Dendritic cell treated with granulocyte-macrophage colony-stimulating factor and Interleukin-4, amounts not matched to agents 40 ng/mL and 50 ng/mL, for 4 days (primary cell): ENCODE data around the gene ERFE.

Source experiments
- H3K27ac Mint-ChIP-seq: one replicate; pipeline ENCODE4 v1.8.0; 2022; ENCODE audit warnings: mild to moderate bottlenecking, mixed read lengths
- H3K27me3 Mint-ChIP-seq: one replicate; pipeline ENCODE4 v1.8.0; 2022; ENCODE audit warnings: mild to moderate bottlenecking, mixed read lengths
- H3K36me3 Mint-ChIP-seq: one replicate; pipeline ENCODE4 v1.8.0; 2022; ENCODE audit warnings: low read depth, mixed read lengths
- H3K4me1 Mint-ChIP-seq: one replicate; pipeline ENCODE4 v1.8.0; 2022; ENCODE audit warnings: low read depth, mixed read lengths
- H3K4me3 Mint-ChIP-seq: one replicate; pipeline ENCODE4 v1.8.0; 2022; ENCODE audit warnings: mild to moderate bottlenecking, moderate library complexity, mixed read lengths
- H3K9me3 Mint-ChIP-seq: one replicate; pipeline ENCODE4 v1.8.0; 2022; ENCODE audit warnings: mixed read lengths
- intact Hi-C: fragments of 100-400 bp; cut with micrococcal nuclease; formaldehyde crosslinking; loops from one replicate; pipeline ENCODE4 v1.15.0; 2022

ERFE gene

DNA sequence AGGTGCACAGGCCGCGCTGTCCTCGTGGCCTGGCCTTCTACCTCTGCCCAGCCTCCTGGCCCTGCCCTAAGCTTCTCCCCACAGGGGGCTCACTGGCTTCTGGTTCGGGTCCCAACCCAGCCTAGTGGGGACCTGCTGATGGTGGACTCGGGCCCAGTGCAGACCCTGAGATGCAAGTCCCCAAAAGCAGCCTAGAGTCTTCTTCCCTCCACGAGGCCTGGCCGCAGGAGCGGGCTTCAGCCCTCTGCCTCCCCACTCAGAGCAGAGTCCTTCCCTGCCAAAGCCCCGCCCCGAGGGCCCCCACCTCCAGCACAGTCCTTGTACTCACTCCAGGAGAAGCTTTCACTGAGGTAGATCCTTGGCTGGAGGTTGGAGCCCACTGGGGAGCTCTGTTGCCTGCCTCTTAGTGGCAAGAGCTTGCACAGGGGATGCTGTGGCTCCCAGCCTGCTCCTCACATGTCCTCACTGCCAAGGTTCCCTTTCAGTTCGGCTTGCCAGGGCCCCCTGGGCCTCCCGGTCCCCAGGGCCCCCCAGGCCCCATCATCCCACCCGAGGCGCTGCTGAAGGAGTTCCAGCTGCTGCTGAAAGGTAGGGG, 3.6 kb downstream of the ERFE start:
- Mint-ChIP-seq H3K36me3 (peaks cover 7% of the 10 kb centered on the region), H3K27ac (no peak overlapping the region), H3K27me3 (peaks cover 75% of the 10 kb centered on the region), H3K9me3 (no peaks in the 10 kb centered on the region), H3K4me1 (peaks cover 37% of the 10 kb centered on the region), H3K4me3 (no peak overlapping the region)
- intact Hi-C loops: no loop called here

DNA sequence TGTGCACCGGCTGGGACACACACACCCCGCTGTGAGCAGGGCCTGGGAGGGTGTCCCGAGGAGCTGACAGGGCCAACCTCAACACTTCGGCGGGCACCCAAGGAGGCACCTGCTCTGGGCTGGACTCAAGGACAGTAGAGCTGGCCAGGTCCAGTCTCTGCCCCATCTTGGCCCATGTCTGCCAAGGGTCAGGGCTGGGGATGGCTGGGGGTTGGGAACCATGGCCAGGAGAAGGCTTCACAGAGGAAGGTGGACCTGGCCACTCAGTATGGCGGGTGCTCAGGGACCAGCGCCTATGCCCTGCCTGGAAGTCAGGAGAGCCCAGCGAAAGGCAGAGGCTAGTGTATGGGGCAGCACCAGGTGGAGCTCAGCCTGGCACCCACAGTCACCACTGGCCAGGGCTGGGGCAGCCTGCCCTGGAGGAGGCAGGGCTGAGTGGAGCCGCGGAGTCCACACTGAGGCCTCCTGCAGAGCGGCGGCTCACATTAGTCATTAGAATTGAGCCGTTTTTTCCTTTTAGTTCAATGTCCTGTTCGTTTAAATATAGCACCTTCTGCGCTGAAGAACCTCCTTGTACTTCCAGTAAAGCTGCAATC, 4.2 kb downstream of the ERFE start:
- Mint-ChIP-seq H3K4me3 (no peak overlapping the region), H3K4me1 (peaks cover 43% of the 10 kb centered on the region), H3K9me3 (no peaks in the 10 kb centered on the region), H3K27me3 (peaks cover 69% of the 10 kb centered on the region), H3K27ac (no peak overlapping the region), H3K36me3 (peaks cover 13% of the 10 kb centered on the region)
- intact Hi-C loops: no loop called here

DNA sequence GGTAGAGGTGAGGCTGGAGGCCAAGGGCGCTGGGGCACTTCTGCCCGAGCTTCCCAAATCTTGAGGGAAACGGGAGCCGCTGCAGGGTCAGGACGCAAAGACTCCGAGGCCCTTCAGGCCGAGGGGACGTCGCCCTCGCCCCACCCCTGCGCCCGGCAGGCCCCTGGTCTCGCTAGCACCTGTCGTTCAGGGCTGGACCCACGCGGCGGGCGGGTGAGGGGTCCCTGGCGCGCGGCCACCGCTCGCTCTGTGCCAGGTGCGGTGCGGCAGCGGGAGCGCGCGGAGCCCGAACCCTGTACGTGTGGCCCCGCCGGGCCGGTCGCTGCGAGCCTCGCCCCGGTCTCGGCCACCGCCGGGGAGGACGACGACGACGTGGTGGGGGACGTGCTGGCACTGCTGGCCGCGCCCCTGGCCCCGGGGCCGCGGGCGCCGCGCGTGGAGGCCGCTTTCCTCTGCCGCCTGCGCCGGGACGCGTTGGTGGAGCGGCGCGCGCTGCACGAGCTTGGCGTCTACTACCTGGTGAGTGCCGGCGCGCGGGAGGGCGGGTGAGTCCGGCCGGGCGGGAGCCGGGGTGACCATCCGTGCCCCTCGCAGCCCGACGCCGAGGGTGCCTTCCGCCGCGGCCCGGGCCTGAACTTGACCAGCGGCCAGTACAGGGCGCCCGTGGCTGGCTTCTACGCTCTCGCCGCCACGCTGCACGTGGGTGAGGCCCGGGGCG, 4.9 kb downstream of the ERFE start:
- H3K4me3 Mint-ChIP-seq: no peak overlapping the region
- peaks cover 40% of the 10 kb centered on the region for H3K4me1 Mint-ChIP-seq
- H3K36me3 Mint-ChIP-seq: peaks cover 20% of the 10 kb centered on the region
- intact Hi-C loops: no loop called here
- H3K27ac Mint-ChIP-seq: no peak overlapping the region
- peaks cover 63% of the 10 kb centered on the region for H3K27me3 Mint-ChIP-seq
- H3K9me3 Mint-ChIP-seq: no peaks in the 10 kb centered on the region

DNA sequence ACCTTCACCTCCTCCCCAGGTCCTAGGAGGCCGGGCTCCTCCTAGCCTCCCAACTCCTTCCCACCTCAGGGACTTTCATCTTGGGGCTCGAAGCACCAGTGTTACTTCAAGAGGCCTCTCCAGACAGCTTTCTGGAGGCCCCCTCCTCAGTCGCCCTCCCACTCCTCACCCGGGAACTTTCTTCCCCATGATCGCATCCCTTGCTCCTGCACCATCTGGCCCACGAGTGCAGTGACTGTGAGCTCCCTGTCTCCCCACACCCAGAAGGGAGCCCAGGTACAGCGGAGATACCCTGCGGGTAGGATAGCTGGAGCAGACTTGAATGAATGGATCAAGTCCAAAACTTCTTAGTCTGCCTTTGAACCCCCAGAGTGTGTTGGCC, 6.1 kb downstream of the ERFE start:
- intact Hi-C loops: no loop called here
- peaks cover 32% of the 10 kb centered on the region for H3K36me3 Mint-ChIP-seq
- H3K4me3 Mint-ChIP-seq: no peak overlapping the region
- no peak overlapping the region for H3K27ac Mint-ChIP-seq
- H3K4me1 Mint-ChIP-seq: peaks cover 34% of the 10 kb centered on the region
- H3K9me3 Mint-ChIP-seq: no peaks in the 10 kb centered on the region
- peaks cover 55% of the 10 kb centered on the region for H3K27me3 Mint-ChIP-seq

- H3K4me1 Mint-ChIP-seq: peaks cover 33% of the 10 kb centered on the region
- intact Hi-C loops: no loop called here
- H3K36me3 Mint-ChIP-seq: peaks cover 37% of the 10 kb centered on the region
- H3K27me3 Mint-ChIP-seq: peaks cover 50% of the 10 kb centered on the region
- no peaks in the 10 kb centered on the region for H3K9me3 Mint-ChIP-seq
- H3K27ac Mint-ChIP-seq: no peak overlapping the region
- H3K4me3 Mint-ChIP-seq: no peak overlapping the region
Measured at GRCh38 chr2:238165288-238165921, 6.6 kb downstream of the ERFE start.

GRCh38 chr2:238166391-238167343, 7.9 kb downstream of the ERFE start:
- Mint-ChIP-seq H3K27me3 (peaks cover 37% of the 10 kb centered on the region), H3K9me3 (no peaks in the 10 kb centered on the region), H3K4me3 (no peak overlapping the region), H3K36me3 (peaks cover 49% of the 10 kb centered on the region), H3K4me1 (peaks cover 26% of the 10 kb centered on the region), H3K27ac (no peak overlapping the region)
- intact Hi-C loops: no loop called here

DNA sequence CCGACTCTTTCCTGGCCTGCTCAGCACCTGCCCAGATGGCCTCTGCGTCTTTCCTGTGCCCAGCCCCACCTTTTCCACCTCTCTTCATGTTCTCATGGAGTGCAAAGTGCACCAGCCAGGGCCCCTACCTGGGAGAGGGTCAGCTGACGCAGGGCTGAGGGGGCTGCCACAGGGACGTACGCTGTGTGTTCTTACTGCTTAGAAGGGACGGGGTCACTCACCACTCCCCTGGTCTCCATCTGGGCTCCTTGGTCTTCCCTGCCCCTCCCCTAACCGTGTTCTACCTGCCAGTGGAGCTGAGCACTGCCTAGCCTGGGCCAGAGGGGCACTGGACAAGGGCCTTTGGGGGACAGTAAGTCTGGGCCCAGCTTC, 8.6 kb downstream of the ERFE start:
- intact Hi-C loops: no loop called here
- peaks cover 26% of the 10 kb centered on the region for H3K4me1 Mint-ChIP-seq
- H3K9me3 Mint-ChIP-seq: no peaks in the 10 kb centered on the region
- H3K36me3 Mint-ChIP-seq: peaks cover 56% of the 10 kb centered on the region
- H3K27me3 Mint-ChIP-seq: peaks cover 30% of the 10 kb centered on the region
- no peak overlapping the region for H3K27ac Mint-ChIP-seq
- no peak overlapping the region for H3K4me3 Mint-ChIP-seq

DNA sequence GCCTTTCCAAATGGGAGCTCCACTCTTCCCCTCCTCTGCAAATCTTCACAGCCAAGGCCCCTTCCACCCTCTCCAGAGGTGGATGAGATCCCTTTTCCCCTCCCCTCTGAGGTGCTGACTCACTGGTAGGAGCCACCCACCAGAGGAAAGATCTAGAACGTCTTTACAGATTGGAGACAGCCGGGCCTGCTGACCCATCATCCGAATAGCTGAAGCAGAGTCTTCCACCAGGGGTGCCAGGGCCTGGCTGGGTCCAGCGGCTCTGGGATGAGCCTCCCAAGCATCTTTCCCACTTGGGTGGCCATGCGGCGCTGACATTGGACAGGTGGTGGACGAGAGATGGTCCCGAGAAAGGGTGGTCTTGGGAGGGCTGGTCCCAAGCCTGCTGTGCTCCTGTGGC, 9.0 kb downstream of the ERFE start:
- H3K9me3 Mint-ChIP-seq: no peaks in the 10 kb centered on the region
- intact Hi-C loops: no loop called here
- peaks cover 60% of the 10 kb centered on the region for H3K36me3 Mint-ChIP-seq
- no peak overlapping the region for H3K27ac Mint-ChIP-seq
- no peak overlapping the region for H3K4me3 Mint-ChIP-seq
- H3K4me1 Mint-ChIP-seq: peaks cover 26% of the 10 kb centered on the region
- H3K27me3 Mint-ChIP-seq: peaks cover 26% of the 10 kb centered on the region

- peaks cover 26% of the 10 kb centered on the region for H3K4me1 Mint-ChIP-seq
- no peak overlapping the region for H3K27ac Mint-ChIP-seq
- intact Hi-C loops: no loop called here
- H3K27me3 Mint-ChIP-seq: peaks cover 20% of the 10 kb centered on the region
- no peak overlapping the region for H3K4me3 Mint-ChIP-seq
- H3K36me3 Mint-ChIP-seq: peaks cover 66% of the 10 kb centered on the region
- H3K9me3 Mint-ChIP-seq: no peaks in the 10 kb centered on the region
Measured at GRCh38 chr2:238168196-238169047, 9.7 kb downstream of the ERFE start.

DNA sequence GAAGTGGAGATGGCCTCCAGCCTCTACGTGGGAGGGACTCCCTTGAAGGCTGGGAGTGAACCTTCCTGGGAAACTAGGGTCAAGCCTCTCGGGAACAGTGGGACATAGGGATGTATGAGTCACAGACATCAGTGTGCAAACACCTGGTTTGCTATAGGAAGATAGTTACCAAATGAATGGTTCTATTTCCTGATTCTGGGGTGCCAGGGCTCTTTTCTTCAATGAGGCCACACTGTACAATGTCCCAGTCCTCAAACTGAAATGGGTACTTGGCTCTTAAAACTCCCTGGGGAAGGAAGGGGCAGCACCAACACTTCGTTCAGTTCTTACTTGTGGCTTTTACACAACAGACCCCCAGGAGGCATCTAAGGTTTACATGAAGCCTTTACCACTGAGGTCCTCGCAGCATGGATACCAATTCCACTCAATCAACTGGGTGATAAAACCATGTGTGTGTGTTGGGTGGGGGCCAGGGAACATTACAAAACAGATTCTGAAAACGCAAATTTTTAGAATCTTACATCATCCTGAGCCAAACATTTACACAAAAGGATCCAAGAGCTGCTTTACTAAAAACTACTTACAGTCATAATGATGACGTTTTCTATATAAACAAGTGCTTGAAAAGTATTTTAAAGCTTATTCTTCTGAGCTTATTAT, 10.4 kb downstream of the ERFE start:
- Mint-ChIP-seq H3K4me3 (no peak overlapping the region), H3K4me1 (peaks cover 26% of the 10 kb centered on the region), H3K27ac (no peak overlapping the region), H3K36me3 (peaks cover 74% of the 10 kb centered on the region), H3K9me3 (no peaks in the 10 kb centered on the region), H3K27me3 (peaks cover 18% of the 10 kb centered on the region)
- intact Hi-C loops: no loop called here

GRCh38 chr2:238169708-238170251, 11.0 kb downstream of the ERFE start:
- H3K9me3 Mint-ChIP-seq: no peaks in the 10 kb centered on the region
- H3K4me3 Mint-ChIP-seq: no peak overlapping the region
- H3K36me3 Mint-ChIP-seq: peaks cover 80% of the 10 kb centered on the region
- no peak overlapping the region for H3K27ac Mint-ChIP-seq
- intact Hi-C loops: no loop called here
- peaks cover 26% of the 10 kb centered on the region for H3K4me1 Mint-ChIP-seq
- peaks cover 12% of the 10 kb centered on the region for H3K27me3 Mint-ChIP-seq

GRCh38 chr2:238170386-238171071, 11.8 kb downstream of the ERFE start:
- Mint-ChIP-seq H3K9me3 (no peaks in the 10 kb centered on the region), H3K27ac (no peak overlapping the region), H3K36me3 (peaks cover 88% of the 10 kb centered on the region), H3K4me1 (peaks cover 26% of the 10 kb centered on the region), H3K27me3 (peaks cover 4% of the 10 kb centered on the region), H3K4me3 (no peak overlapping the region)
- intact Hi-C loops: no loop called here
